ENCODE data around the gene PIM1.

DNA sequence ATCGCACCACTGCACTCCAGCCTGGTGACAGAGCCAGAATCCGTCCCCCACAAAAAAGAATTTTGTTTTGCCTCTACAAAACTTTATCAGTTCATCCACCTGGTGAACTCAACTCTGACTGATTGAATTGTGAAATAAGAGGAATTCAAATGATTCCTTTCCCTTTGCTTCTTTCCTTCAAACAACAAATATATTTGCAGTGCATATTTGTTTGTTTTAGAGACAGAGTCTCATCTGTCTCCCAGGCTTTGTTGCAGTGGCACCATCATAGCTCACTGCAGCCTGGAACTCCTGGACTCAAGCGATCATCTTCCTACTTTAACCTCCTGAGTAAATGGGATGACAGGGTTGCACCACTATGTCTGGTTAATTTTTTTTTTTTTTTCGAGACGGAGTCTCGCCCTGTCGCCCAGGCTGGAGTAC is 23.2 kb upstream of the PIM1 start:
- TF ChIP-seq, protein P1, sequence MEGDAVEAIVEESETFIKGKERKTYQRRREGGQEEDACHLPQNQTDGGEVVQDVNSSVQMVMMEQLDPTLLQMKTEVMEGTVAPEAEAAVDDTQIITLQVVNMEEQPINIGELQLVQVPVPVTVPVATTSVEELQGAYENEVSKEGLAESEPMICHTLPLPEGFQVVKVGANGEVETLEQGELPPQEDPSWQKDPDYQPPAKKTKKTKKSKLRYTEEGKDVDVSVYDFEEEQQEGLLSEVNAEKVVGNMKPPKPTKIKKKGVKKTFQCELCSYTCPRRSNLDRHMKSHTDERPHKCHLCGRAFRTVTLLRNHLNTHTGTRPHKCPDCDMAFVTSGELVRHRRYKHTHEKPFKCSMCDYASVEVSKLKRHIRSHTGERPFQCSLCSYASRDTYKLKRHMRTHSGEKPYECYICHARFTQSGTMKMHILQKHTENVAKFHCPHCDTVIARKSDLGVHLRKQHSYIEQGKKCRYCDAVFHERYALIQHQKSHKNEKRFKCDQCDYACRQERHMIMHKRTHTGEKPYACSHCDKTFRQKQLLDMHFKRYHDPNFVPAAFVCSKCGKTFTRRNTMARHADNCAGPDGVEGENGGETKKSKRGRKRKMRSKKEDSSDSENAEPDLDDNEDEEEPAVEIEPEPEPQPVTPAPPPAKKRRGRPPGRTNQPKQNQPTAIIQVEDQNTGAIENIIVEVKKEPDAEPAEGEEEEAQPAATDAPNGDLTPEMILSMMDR (conservative IDR thresholded peaks at IDR 0.05 in 1 of 2, IDR thresholded peaks at IDR 0.05 in 1 of 2; ENCODE audit: extremely low read depth in 1 of 2, insufficient read depth in 1 of 2, low read depth in 1 of 2, low read length in 2 of 2) = no peak
- TF ChIP-seq EZH2 (IDR thresholded peaks at IDR 0.05; ENCODE audit: borderline replicate concordance, low read length) = no peak

Data from mammary epithelial cell (primary cell).